Ovary (tissue), 9 donors: ENCODE measurements around the gene DUSP7. TPM values are rescaled to one million over a fixed set of nuclear protein-coding genes. Genes with fewer than 3 reads are reported as not detected.

Experiments used
- DNase-seq, 5 donors: peaks; one replicate each; pipeline ENCODE4 v3.0.0-alpha.2; 2019 to 2020
- H3K27ac ChIP-seq, 2 donors: fragments of 200-600 bp; one replicate each; pipeline versions ENCODE4 v1.5.1 to v1.8.0; 2019 to 2022
- H3K27me3 ChIP-seq: fragments of 200-600 bp; one replicate; pipeline ENCODE4 v1.8.0; 2022
- H3K36me3 ChIP-seq: fragments of 200-600 bp; sonication (generic); one replicate; pipeline ENCODE4 v1.5.1; 2019
- H3K4me1 ChIP-seq: one replicate; pipeline ENCODE4 v1.8.1; 2013; ENCODE audit warnings: mild to moderate bottlenecking, moderate library complexity; ENCODE audit not compliant: insufficient read depth
- H3K4me3 ChIP-seq: fragments of 200-600 bp; sonication (generic); one replicate; pipeline ENCODE4 v1.5.1; 2017
- H3K9me3 ChIP-seq, 2 donors: fragments of 200-600 bp in 1 of 2; sonication (generic) in 1 of 2; one replicate each; pipeline versions ENCODE4 v1.5.1 to v1.8.1; 2013 to 2019; ENCODE audit warnings: mild to moderate bottlenecking in 1 of 2, moderate library complexity in 1 of 2
- EP300 ChIP-seq: sonication (generic); formaldehyde crosslinking; IDR thresholded peaks from one replicate; pipeline ENCODE4 v1.6.1; 2017; ENCODE audit warnings: antibody characterized with exemption
- POLR2A ChIP-seq: fragments of 450-650 bp; IDR thresholded peaks from one replicate; pipeline ENCODE4 v1.6.1; 2017; ENCODE audit warnings: antibody characterized with exemption, mild to moderate bottlenecking, moderate library complexity
- WGBS, 3 donors: extraction: QIAGEN DNeasy Blood & Tissue Kit in 1 of 3; methylation state at CpG; one replicate each; pipeline versions ENCODE4 v1.1.5 to v1.1.7; 2013 to 2017; 5-methylcytosine and 5-hydroxymethylcytosine counted together
- intact Hi-C, 4 donors: fragments of 100-400 bp; cut with DNase I; formaldehyde crosslinking; loops; one replicate each; pipeline versions ENCODE4 v1.11.0 to v1.15.1; 2022 to 2023
- polyA plus RNA-seq, 2 donors: library from polyadenylated mRNA; stranded (reverse); fragments of 200-250 nt in 1 of 2; fragments of 350-450 nt in 1 of 2; fragmentation: Illumina TruSeq in 1 of 2; extraction: RNeasy Lipid Tissue Mini Kit (QIAGEN cat#74804) in 1 of 2; gene quantifications; one replicate each; pipeline ENCODE4 v1.2.3, GENCODE V29; 2013 to 2014
- total RNA-seq, 7 donors: library from RNA; depleted of rRNA in 2 of 7; stranded (reverse); fragments of >200 nt in 2 of 7; fragmentation: NEBNext Ultra II Directional in 3 of 7; extraction: Animal tissue kit (Norgen Biotek cat#: 25700) in 3 of 7; gene quantifications; one replicate each; pipeline versions ENCODE4 v1.1.0 to v1.2.4, GENCODE V29; 2016 to 2023
- TF ChIP-seq, protein P1 (sequence below), 3 donors: fragments of 450-650 bp in 2 of 3; fragments of 200-600 bp in 1 of 3; IDR thresholded peaks; one replicate each; pipeline versions ENCODE4 v1.5.1 to v1.8.0; 2016 to 2022; ENCODE audit warnings: antibody characterized with exemption in 3 of 3, mild to moderate bottlenecking in 1 of 3
- donor health status: DM: no; HTN: no; CAD: no; lungs with moderate emphysema.
- donor health status: DM: no; HTN: no; CAD: no.
- donor health status: Bipolar disorder and iron deficiency.
- donor health status: DM: yes; HTN: yes; CAD: no.
- donor health status: DM: no; HTN: no; CAD: no.
- donor health status: DM: yes; HTN: yes; CAD: no.

DUSP7 gene
- total and polyA plus RNA-seq, 9 donors: 5.1 to 18.0 (median 14.0) TPM

DNA sequence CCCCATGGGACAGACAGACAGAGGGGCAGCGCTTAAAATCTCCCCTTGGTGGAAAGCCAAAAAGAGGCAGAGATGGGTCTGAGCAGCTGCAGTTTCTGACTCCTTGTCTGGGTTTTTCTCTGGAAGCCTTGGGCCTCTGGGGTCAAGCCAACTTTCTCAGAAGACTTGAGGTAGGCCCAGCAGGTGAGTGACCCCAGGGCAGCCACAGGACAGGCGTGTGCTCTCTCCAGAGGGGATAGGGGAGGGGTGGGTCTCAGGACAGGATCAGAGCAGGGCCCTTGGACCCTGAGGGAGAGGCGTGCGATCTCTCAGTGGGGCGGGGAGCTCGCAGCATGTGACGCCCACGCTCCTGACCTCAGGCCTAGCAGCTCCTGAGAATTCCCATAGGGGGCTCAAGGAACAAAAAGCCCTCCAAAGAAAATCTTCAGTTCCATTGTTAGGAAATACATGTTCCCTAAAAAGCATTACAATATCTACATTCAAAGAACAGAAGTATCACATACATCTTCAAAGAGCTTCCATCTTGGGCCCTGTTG lies 34.6 kb upstream of the DUSP7 start:
- no peak overlapping the region for H3K4me3 ChIP-seq
- no peaks in the 10 kb centered on the region for H3K36me3 ChIP-seq
- no peaks in the 10 kb centered on the region for H3K9me3 ChIP-seq
- intact Hi-C loops: no loop called here
- WGBS, 3 donors: 67 to 88% (median 85%) methylated on average over 7 to 8 of the region's 8 CpGs
- TF ChIP-seq, protein P1, sequence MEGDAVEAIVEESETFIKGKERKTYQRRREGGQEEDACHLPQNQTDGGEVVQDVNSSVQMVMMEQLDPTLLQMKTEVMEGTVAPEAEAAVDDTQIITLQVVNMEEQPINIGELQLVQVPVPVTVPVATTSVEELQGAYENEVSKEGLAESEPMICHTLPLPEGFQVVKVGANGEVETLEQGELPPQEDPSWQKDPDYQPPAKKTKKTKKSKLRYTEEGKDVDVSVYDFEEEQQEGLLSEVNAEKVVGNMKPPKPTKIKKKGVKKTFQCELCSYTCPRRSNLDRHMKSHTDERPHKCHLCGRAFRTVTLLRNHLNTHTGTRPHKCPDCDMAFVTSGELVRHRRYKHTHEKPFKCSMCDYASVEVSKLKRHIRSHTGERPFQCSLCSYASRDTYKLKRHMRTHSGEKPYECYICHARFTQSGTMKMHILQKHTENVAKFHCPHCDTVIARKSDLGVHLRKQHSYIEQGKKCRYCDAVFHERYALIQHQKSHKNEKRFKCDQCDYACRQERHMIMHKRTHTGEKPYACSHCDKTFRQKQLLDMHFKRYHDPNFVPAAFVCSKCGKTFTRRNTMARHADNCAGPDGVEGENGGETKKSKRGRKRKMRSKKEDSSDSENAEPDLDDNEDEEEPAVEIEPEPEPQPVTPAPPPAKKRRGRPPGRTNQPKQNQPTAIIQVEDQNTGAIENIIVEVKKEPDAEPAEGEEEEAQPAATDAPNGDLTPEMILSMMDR (IDR thresholded peaks at IDR 0.05): no peak
- TF ChIP-seq POLR2A (no peak), EP300 (no peak)
- no peaks in the 10 kb centered on the region for H3K27me3 ChIP-seq
- H3K4me1 ChIP-seq: no peaks in the 10 kb centered on the region
- no peak for DNase-seq
- no peak overlapping the region for H3K27ac ChIP-seq

DNA sequence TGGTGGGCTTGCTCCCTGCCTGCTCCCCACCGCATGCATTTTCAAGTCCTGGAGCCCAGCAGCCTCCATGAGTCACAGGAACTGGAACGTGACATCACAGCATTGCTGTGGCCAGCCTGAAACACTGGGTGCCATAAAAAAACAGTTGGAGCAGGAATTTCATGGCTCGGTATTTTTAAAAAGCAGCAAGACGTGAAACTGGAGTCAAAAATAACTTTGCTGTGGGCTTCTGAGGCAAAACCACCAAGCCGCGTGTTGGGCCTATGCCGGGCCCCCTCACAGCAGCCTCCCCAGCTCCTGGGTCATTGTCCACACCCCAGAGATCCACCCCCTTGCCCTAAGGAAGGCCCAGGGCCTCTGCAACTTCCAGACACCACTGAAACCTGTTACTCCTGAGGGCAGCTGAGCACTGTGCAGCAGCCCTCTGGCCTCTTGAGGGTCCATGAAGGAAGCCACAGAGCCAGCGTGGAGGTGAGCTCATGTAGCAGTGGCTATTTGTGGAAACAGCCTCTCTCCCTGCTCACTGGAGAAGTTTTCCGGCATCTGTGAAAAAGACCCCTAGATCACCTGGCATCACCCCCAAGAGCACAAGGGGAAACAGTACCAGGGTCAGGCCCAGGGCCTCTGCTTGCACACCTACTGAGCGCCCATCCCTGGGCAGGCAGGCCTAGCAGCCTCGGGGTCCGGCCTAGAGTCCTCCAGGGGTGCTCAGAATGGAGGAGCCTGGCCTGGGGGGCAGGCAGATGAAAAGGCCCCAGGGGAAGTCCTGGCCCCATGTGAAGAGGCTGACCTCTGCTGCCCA lies 34.0 kb upstream of the DUSP7 start:
- H3K27me3 ChIP-seq: no peaks in the 10 kb centered on the region
- TF ChIP-seq EP300: no peak
- TF ChIP-seq POLR2A: no peak
- TF ChIP-seq, protein P1 (IDR thresholded peaks at IDR 0.05): no peak
- H3K4me1 ChIP-seq: no peaks in the 10 kb centered on the region
- no peaks in the 10 kb centered on the region for H3K9me3 ChIP-seq
- intact Hi-C loops: no loop called here
- peak in 2 of 5 donors; percentile 17 to 45 for DNase-seq
- H3K36me3 ChIP-seq: no peaks in the 10 kb centered on the region
- H3K27ac ChIP-seq: peak overlapping the region in 1 of 2 donors; percentile 49
- H3K4me3 ChIP-seq: no peak overlapping the region
- 59 to 72% (median 70%) methylated on average over 12 of the region's 12 CpGs for WGBS, 3 donors

DNA sequence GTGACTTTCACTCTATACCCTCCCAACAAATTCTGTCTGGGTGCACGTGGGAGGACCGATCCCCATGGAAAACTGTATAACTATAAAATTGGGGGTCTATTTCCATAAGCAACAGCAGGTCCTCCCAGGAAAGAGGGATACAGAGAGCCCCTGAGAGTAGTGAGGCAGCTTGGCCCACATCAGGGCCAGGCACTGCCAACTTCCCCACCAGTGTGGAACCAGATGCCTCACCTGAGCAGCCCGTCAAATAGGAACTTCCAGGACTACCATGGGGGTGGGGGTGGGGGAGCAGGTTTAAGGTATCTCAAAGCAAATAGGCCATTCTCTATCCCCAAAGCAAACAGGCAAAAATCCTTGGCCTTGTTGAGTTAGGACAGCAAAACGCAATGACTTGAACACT lies 33.3 kb upstream of the DUSP7 start:
- H3K9me3 ChIP-seq: no peaks in the 10 kb centered on the region
- no peak overlapping the region for H3K27ac ChIP-seq
- H3K27me3 ChIP-seq: no peaks in the 10 kb centered on the region
- no peak overlapping the region for H3K4me3 ChIP-seq
- TF ChIP-seq EP300 (no peak), POLR2A (no peak)
- TF ChIP-seq, protein P1 (IDR thresholded peaks at IDR 0.05): no peak
- no peaks in the 10 kb centered on the region for H3K36me3 ChIP-seq
- DNase-seq: peak in 1 of 5 donors; percentile 10
- intact Hi-C loops: no loop called here
- 78 to 89% (median 89%) methylated on average over 4 of the region's 4 CpGs for WGBS, 3 donors
- no peaks in the 10 kb centered on the region for H3K4me1 ChIP-seq

DNA sequence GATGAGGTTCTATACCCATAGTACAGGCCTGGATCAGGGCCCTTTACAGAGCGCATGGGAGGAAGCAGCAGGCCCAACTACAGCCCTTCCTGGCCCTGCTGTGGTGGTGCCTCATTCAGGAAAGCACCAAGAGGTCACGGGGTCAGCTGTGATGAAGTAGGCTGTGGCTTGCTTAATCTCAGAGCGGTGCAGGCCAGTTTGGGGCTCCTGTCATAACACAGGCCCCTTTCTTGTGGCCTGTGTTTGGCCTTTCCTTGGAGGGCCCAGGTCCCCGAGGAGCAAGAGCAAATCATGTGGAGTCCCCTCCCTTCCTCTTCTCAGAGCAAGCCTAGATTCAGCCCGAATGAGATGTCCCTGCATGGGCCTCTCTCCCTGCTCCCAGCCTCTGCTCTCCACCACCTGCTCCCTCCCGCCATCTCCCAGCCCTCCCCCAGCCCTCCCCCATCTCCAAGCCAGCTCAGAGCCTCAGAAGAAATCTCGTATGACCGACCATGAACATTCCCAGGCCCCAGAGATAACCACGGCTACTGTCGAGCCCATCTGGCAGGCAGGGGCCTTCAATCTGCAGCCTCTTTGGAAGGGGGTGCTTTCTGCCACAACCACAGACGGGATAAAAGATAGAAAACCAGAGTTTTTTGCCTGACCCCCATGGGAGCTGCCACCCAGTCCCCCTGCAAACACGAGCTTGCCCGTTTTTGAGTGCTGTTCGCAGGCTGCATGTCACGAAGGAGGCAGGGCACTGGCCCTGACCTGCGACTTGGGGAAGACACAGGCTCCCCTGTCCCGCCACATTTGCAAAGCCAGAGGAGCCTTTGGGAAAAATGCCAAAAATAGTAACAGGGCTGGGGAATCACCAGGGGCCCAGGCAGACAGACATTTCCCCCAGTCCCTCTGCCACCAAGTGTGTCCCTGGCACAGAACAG lies 32.3 kb upstream of the DUSP7 start:
- H3K4me1 ChIP-seq: no peaks in the 10 kb centered on the region
- peak in 1 of 5 donors; percentile 21 for DNase-seq
- TF ChIP-seq EP300 (no peak), POLR2A (no peak)
- TF ChIP-seq, protein P1 (IDR thresholded peaks at IDR 0.05): no peak
- no peak overlapping the region for H3K4me3 ChIP-seq
- no peaks in the 10 kb centered on the region for H3K36me3 ChIP-seq
- H3K9me3 ChIP-seq: no peaks in the 10 kb centered on the region
- no peak overlapping the region for H3K27ac ChIP-seq
- 70 to 76% (median 72%) methylated on average over 17 of the region's 17 CpGs for WGBS, 3 donors
- no peaks in the 10 kb centered on the region for H3K27me3 ChIP-seq
- intact Hi-C loops: no loop called here
